Measurements from ENCODE around the gene CUX1.
A peak's percentile ranks its signal among the peaks of the same experiment; 100 is the strongest.

The CUX1 gene

GRCh38 chr7:101957744-101958525, 140.5 kb downstream of the CUX1 start:
- FAIRE-seq (no peak), DNase-seq (ENCODE audit: insufficient read length, low spot score) (no peak)
- TF ChIP-seq POLR2A (IDR thresholded peaks at IDR 0.05; ENCODE audit: low read depth, low read length): no peak
- TF ChIP-seq SPI1 (IDR thresholded peaks at IDR 0.05; ENCODE audit: low read depth, low read length): no peak
- TF ChIP-seq PAX5 (IDR thresholded peaks at IDR 0.05; ENCODE audit: insufficient read depth, low read length, severe bottlenecking): no peak
- no peak for TF ChIP-seq TAF1 (IDR thresholded peaks at IDR 0.05; ENCODE audit: low read depth, low read length)
- no peak for TF ChIP-seq POLR2AphosphoS5 (IDR thresholded peaks at IDR 0.05; ENCODE audit: low read depth, low read length)
- 0 out of 2 replicates have a peak, but pooled peaks have one; percentile 33 for TF ChIP-seq POU2F2 (IDR thresholded peaks at IDR 0.05; ENCODE audit: low read depth, low read length)

DNA sequence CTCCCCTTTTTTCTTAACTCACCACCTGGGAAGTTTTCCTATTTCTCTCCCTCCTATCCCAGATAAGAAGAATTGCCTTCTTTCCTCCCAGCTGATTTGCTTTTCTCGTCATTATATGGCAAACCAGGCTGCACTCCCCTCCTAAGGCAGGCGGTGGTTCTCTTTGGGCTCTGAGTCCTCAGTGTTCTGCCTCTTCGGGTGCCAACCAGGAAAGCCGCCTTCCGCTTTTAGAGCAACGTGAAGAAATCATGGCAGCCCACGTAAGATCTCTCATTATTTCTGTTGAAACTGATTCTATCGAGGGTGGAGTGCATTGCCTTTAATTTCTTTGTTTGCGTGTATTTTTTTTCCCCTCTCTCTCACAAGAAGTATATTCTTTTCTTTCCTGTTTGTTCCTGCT, 141.9 kb downstream of the CUX1 start:
- DNase-seq (ENCODE audit: insufficient read length, low spot score) (no peak), FAIRE-seq (no peak)
- TF ChIP-seq POLR2A (IDR thresholded peaks at IDR 0.05; ENCODE audit: low read depth, low read length) (no peak), SPI1 (IDR thresholded peaks at IDR 0.05; ENCODE audit: low read depth, low read length) (no peak), POLR2AphosphoS5 (IDR thresholded peaks at IDR 0.05; ENCODE audit: low read depth, low read length) (no peak), TAF1 (IDR thresholded peaks at IDR 0.05; ENCODE audit: low read depth, low read length) (no peak), POU2F2 (IDR thresholded peaks at IDR 0.05; ENCODE audit: low read depth, low read length) (no peak), PAX5 (IDR thresholded peaks at IDR 0.05; ENCODE audit: insufficient read depth, low read length, severe bottlenecking) (no peak)

- no peak for FAIRE-seq
- no peak for TF ChIP-seq POLR2A (IDR thresholded peaks at IDR 0.05; ENCODE audit: low read depth, low read length)
- TF ChIP-seq PAX5 (IDR thresholded peaks at IDR 0.05; ENCODE audit: insufficient read depth, low read length, severe bottlenecking): no peak
- no peak for TF ChIP-seq TAF1 (IDR thresholded peaks at IDR 0.05; ENCODE audit: low read depth, low read length)
- TF ChIP-seq POU2F2 (IDR thresholded peaks at IDR 0.05; ENCODE audit: low read depth, low read length): no peak
- TF ChIP-seq POLR2AphosphoS5 (IDR thresholded peaks at IDR 0.05; ENCODE audit: low read depth, low read length): no peak
- no peak for TF ChIP-seq SPI1 (IDR thresholded peaks at IDR 0.05; ENCODE audit: low read depth, low read length)
- no peak for DNase-seq (ENCODE audit: insufficient read length, low spot score)
Measured at GRCh38 chr7:101959829-101960228, 142.4 kb downstream of the CUX1 start.

DNA sequence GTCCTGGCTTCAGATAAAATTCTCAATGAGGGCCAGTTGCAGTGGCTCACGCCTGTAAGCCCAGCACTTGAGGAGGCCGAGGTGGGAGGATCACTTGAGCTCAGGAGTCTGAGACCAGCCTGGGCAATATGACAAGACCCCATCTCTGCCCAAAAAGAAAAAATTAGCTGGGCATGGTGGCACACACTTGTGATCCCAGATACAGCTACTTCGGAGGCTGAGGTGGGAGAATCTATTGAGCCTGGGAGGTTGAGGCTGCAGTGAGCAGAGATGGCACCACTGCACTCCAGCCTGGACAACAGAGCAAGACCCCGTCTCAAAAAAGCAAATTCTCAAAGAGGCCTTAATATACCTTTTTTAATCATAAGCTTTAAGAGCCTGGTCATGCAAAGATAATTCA, 142.9 kb downstream of the CUX1 start:
- DNase-seq (ENCODE audit: insufficient read length, low spot score): no peak
- TF ChIP-seq POLR2AphosphoS5 (IDR thresholded peaks at IDR 0.05; ENCODE audit: low read depth, low read length) (no peak), POLR2A (IDR thresholded peaks at IDR 0.05; ENCODE audit: low read depth, low read length) (no peak), POU2F2 (IDR thresholded peaks at IDR 0.05; ENCODE audit: low read depth, low read length) (no peak), SPI1 (IDR thresholded peaks at IDR 0.05; ENCODE audit: low read depth, low read length) (no peak), TAF1 (IDR thresholded peaks at IDR 0.05; ENCODE audit: low read depth, low read length) (no peak), PAX5 (IDR thresholded peaks at IDR 0.05; ENCODE audit: insufficient read depth, low read length, severe bottlenecking) (no peak)
- FAIRE-seq: no peak

DNA sequence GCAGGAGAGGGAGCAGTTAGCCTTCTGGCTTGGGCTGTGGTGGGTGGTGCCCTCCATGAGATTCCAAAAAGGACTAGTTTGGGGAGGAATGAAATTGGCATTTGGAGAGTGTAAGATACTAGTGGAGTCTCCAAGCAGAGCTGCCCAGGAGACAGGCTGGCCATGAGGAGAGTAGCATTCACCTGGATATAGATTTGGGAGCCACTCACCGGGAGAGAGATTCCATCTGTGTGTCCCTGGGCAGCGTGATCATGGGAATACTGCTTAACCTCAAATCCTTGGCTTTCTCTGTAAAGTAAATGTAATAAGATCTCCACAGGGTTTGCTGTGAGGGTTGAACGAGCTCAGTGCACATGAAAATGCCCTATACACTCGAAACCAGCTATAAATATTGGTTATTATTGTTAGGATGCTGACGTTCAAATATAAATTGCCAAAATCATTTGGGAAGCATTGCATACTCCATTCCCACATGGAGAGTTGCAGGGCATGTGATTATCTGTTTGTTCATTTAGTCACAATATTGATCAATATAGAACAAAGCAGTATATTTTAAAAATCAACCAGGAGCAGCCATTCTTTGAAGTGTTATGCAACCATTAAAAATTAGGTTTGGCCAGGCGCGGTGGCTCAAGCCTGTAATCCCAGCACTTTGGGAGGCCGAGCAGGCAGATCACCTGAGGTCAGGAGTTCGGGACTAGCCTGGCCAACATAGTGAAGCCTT, 143.7 kb downstream of the CUX1 start:
- FAIRE-seq (no peak), DNase-seq (ENCODE audit: insufficient read length, low spot score) (no peak)
- no peak for TF ChIP-seq POLR2AphosphoS5 (IDR thresholded peaks at IDR 0.05; ENCODE audit: low read depth, low read length)
- TF ChIP-seq SPI1 (IDR thresholded peaks at IDR 0.05; ENCODE audit: low read depth, low read length): no peak
- TF ChIP-seq POU2F2 (IDR thresholded peaks at IDR 0.05; ENCODE audit: low read depth, low read length): no peak
- TF ChIP-seq PAX5 (IDR thresholded peaks at IDR 0.05; ENCODE audit: insufficient read depth, low read length, severe bottlenecking): no peak
- no peak for TF ChIP-seq POLR2A (IDR thresholded peaks at IDR 0.05; ENCODE audit: low read depth, low read length)
- TF ChIP-seq TAF1 (IDR thresholded peaks at IDR 0.05; ENCODE audit: low read depth, low read length): no peak

DNA sequence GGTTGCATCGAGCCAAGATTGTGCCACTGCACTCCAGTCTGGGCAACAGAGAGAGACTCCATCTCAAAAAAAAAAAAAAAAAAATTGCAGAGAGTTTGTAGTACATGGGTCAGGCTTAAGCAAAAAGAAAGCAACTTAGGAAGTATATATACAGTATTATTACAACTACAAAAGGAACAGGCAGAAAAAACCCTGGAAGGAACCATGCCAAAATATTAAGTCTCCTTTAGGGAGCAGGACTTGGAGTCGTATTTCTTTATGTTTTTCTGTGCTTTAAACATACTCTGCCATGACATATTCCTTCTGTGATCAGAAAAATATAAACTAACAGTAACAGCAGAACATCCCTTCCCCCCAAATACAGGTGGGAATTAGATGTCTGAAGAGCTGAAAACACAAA, 144.4 kb downstream of the CUX1 start:
- DNase-seq (ENCODE audit: insufficient read length, low spot score) (no peak), FAIRE-seq (no peak)
- TF ChIP-seq POLR2A (IDR thresholded peaks at IDR 0.05; ENCODE audit: low read depth, low read length) (no peak), SPI1 (IDR thresholded peaks at IDR 0.05; ENCODE audit: low read depth, low read length) (no peak), PAX5 (IDR thresholded peaks at IDR 0.05; ENCODE audit: insufficient read depth, low read length, severe bottlenecking) (no peak)

GRCh38 chr7:101963693-101964092, 146.3 kb downstream of the CUX1 start:
- FAIRE-seq (no peak), DNase-seq (ENCODE audit: insufficient read length, low spot score) (no peak)
- TF ChIP-seq POLR2A (IDR thresholded peaks at IDR 0.05; ENCODE audit: low read depth, low read length) (no peak), TAF1 (IDR thresholded peaks at IDR 0.05; ENCODE audit: low read depth, low read length) (no peak), POLR2AphosphoS5 (IDR thresholded peaks at IDR 0.05; ENCODE audit: low read depth, low read length) (no peak), SPI1 (IDR thresholded peaks at IDR 0.05; ENCODE audit: low read depth, low read length) (no peak), POU2F2 (IDR thresholded peaks at IDR 0.05; ENCODE audit: low read depth, low read length) (no peak), PAX5 (IDR thresholded peaks at IDR 0.05; ENCODE audit: insufficient read depth, low read length, severe bottlenecking) (no peak)

DNA sequence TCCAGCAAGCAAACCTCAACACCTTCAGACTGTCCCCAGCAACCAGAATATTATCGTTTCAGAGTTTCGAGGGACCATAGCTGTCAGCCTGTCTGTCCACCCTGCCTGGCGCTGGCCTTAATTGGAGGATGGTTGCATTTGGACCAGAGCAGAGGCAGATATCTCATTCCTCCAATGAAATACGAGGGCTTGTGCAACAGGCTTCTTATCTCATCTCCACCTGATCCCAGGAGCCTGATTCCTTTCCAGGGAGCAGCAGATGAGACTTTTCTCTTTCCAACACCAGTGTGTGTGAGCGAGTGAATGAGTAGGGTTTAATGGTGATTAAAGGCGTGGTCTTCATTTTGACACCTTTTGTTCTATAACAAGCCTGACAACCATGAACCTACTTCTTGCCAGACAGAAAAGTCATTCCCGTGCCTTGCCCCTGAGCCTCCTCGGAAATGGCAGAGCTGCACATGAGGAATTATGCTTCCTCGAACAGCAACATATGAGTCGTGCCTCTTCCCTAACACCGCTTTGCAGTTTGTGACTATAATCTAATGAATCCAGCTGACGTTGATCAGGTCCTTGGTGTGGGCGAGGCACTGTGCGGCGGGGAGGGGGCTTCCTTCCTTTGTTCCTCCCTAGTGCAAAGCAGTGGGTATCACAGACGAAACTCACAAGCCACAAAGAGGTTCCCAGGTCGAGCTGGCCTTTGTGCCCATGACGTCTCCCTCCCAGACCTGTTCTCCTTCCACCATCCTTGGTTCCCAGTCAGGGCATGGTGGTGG, 147.4 kb downstream of the CUX1 start:
- TF ChIP-seq POU2F2 (IDR thresholded peaks at IDR 0.05; ENCODE audit: low read depth, low read length) (no peak), POLR2AphosphoS5 (IDR thresholded peaks at IDR 0.05; ENCODE audit: low read depth, low read length) (no peak), POLR2A (IDR thresholded peaks at IDR 0.05; ENCODE audit: low read depth, low read length) (no peak), SPI1 (IDR thresholded peaks at IDR 0.05; ENCODE audit: low read depth, low read length) (no peak), TAF1 (IDR thresholded peaks at IDR 0.05; ENCODE audit: low read depth, low read length) (no peak), PAX5 (IDR thresholded peaks at IDR 0.05; ENCODE audit: insufficient read depth, low read length, severe bottlenecking) (no peak)

More for the DNA sequence above, 147.4 kb downstream of the CUX1 start:
- FAIRE-seq (no peak), DNase-seq (ENCODE audit: insufficient read length, low spot score) (no peak)

Measured in GM12891 (cell line).